OCI-LY7 (cell line): Measurements from ENCODE around the gene WDFY2. TPM values are rescaled to one million over a fixed set of nuclear protein-coding genes. Genes with fewer than 3 reads are reported as not detected.

ENCODE experiments used
- BruUV-seq: library from RNA; stranded (reverse); fragments of 400-500 nt; replicated peaks from 2 replicates; lab custom pipeline; 2021; lab: Mats Ljungman, UMichigan
- CTCF ChIA-PET: fragments of 300-600 bp; sonication (Branson Sonifier 250); formaldehyde crosslinking; loops from one replicate; lab custom pipeline; 2022; ENCODE audit warnings: antibody characterized with exemption; ENCODE audit not compliant: unreplicated experiment; lab: Charles Lee
- POLR2A ChIA-PET: fragments of 300-600 bp; sonication (Branson Sonifier 250); formaldehyde crosslinking; loops from one replicate; lab custom pipeline; 2022; ENCODE audit warnings: antibody characterized with exemption; lab: Charles Lee
- DNase-seq: peaks from one replicate; pipeline ENCODE4 v3.0.0-alpha.2; 2015; ENCODE audit warnings: low spot score
- H2AFZ ChIP-seq: fragments of 200-600 bp; sonication (generic), shearing (Covaris generic); 2 replicates; pipeline ENCODE4 v1.6.1; 2014; ENCODE audit warnings: mild to moderate bottlenecking, antibody characterized with exemption, low read length, moderate library complexity
- H3K27ac ChIP-seq: fragments of 200-600 bp; sonication (generic); 2 replicates; pipeline ENCODE4 v1.5.1; 2014; ENCODE audit warnings: mixed run types, low read depth, mild to moderate bottlenecking, moderate library complexity, low read length, inconsistent platforms; ENCODE audit not compliant: poor library complexity, severe bottlenecking
- H3K36me3 ChIP-seq: fragments of 200-600 bp; sonication (generic); 2 replicates; pipeline ENCODE4 v1.6.1; 2014; ENCODE audit warnings: mild to moderate bottlenecking, antibody characterized with exemption, low read length, moderate library complexity, mixed read lengths; ENCODE audit not compliant: insufficient read depth
- H3K4me1 ChIP-seq: fragments of 200-600 bp; sonication (generic); 2 replicates; pipeline ENCODE4 v1.5.1; 2014; ENCODE audit warnings: mild to moderate bottlenecking, low read length; ENCODE audit not compliant: insufficient read depth, poor library complexity, severe bottlenecking
- H3K4me2 ChIP-seq: fragments of 200-600 bp; sonication (generic); 2 replicates; pipeline ENCODE4 v1.6.1; 2014; ENCODE audit warnings: mild to moderate bottlenecking, low read length
- H3K4me3 ChIP-seq: fragments of 200-600 bp; sonication (generic); 2 replicates; pipeline ENCODE4 v1.5.1; 2014; ENCODE audit warnings: mild to moderate bottlenecking, low read depth, low read length; ENCODE audit not compliant: poor library complexity, severe bottlenecking
- H3K79me2 ChIP-seq: fragments of 200-600 bp; sonication (generic); 2 replicates; pipeline ENCODE4 v1.6.1; 2016; ENCODE audit warnings: low read depth, mild to moderate bottlenecking, low read length, moderate library complexity, mixed read lengths; ENCODE audit not compliant: insufficient read depth
- H3K9me2 ChIP-seq: fragments of 200-600 bp; sonication (generic); 2 replicates; pipeline ENCODE4 v1.6.1; 2016; ENCODE audit warnings: mild to moderate bottlenecking, low read length, mixed read lengths; ENCODE audit not compliant: insufficient read depth
- H3K9me3 ChIP-seq: fragments of 200-600 bp; sonication (generic); 2 replicates; pipeline ENCODE4 v1.6.1; 2014; ENCODE audit warnings: mild to moderate bottlenecking, mixed run types, low read length, mixed read lengths
- H4K20me1 ChIP-seq: fragments of 200-600 bp; sonication (generic); 2 replicates; pipeline ENCODE4 v1.6.1; 2014; ENCODE audit warnings: mild to moderate bottlenecking, antibody characterized with exemption, low read length, moderate library complexity, mixed read lengths; ENCODE audit not compliant: insufficient read depth
- CTCF ChIP-seq: fragments of 200-600 bp; sonication (generic); conservative IDR thresholded peaks from 2 replicates; pipeline ENCODE4 v1.5.1; 2014; ENCODE audit warnings: mild to moderate bottlenecking, antibody characterized with exemption, low read length, moderate library complexity, mixed read lengths
- EZH2phosphoT487 ChIP-seq: fragments of 200-600 bp; sonication (generic); IDR thresholded peaks from 2 replicates; pipeline ENCODE4 v1.6.1; 2018; ENCODE audit warnings: low read depth, borderline replicate concordance, mild to moderate bottlenecking, mixed run types, antibody characterized with exemption, low read length, moderate library complexity, mixed read lengths
- intact Hi-C: fragments of 100-400 bp; cut with micrococcal nuclease; formaldehyde crosslinking; loops from one replicate; pipeline ENCODE4 v1.10.0; 2022; ENCODE audit not compliant: unreplicated experiment
- total RNA-seq, 2 experiments: library from RNA; depleted of rRNA in 1 of 2; stranded (reverse); fragments of >200 nt in 1 of 2; shearing (Covaris generic) in 1 of 2; gene quantifications; 2 replicates each; pipeline ENCODE4 v1.2.3, GENCODE V29; 2014 to 2022

The WDFY2 gene
- total RNA-seq, 2 experiments from 2014 or later, result 6.4 to 18.1 TPM

- Histone ChIP-seq H3K9me2 (no peaks in the 10 kb centered on the region), H4K20me1 (no peaks in the 10 kb centered on the region), H3K36me3 (no peaks in the 10 kb centered on the region), H3K79me2 (no peaks in the 10 kb centered on the region), H3K4me2 (no peak overlapping the region), H2AFZ (no peak overlapping the region), H3K4me1 (no peaks in the 10 kb centered on the region), H3K9me3 (no peaks in the 10 kb centered on the region), H3K4me3 (no peak overlapping the region), H3K27ac (no peak overlapping the region)
- intact Hi-C loops, result no loop called here
- no TSS peak for BruUV-seq
- no peak for DNase-seq
- ChIA-PET POLR2A (interaction anchor here (0.9 to 1.7 kb wide), 7 partner anchors 8 to 283 kb away, joined by 3 to 7 read pairs (median 4); no protein-coding TSS in a partner anchor), CTCF (interaction anchor here (1.1 kb wide), 1 partner anchor 22 kb away, joined by 3 read pairs; no protein-coding TSS in a partner anchor)
- TF ChIP-seq CTCF, result no peak
- TF ChIP-seq EZH2phosphoT487, result no peak
These were observed 112.9 kb downstream of the WDFY2 start for GRCh38 chr13:51697181-51697580.

- BruUV-seq, result no TSS peak
- CTCF ChIA-PET, result no interaction called here
These were observed 113.6 kb downstream of the WDFY2 start for GRCh38 chr13:51697855-51698254.

More at GRCh38 chr13:51697855-51698254, 113.6 kb downstream of the WDFY2 start:
- DNase-seq, result no peak
- H3K9me3 ChIP-seq, result no peaks in the 10 kb centered on the region
- H3K36me3 ChIP-seq, result no peaks in the 10 kb centered on the region
- intact Hi-C loops, result no loop called here
- H3K27ac ChIP-seq, result no peak overlapping the region
- no peak overlapping the region for H3K4me2 ChIP-seq
- H3K4me3 ChIP-seq, result no peak overlapping the region
- no peaks in the 10 kb centered on the region for H4K20me1 ChIP-seq
- no peak for TF ChIP-seq CTCF
- no peak for TF ChIP-seq EZH2phosphoT487
- no peaks in the 10 kb centered on the region for H3K4me1 ChIP-seq
- POLR2A ChIA-PET, result interaction anchor here (0.5 to 1.7 kb wide), 8 partner anchors 9 to 284 kb away, joined by 3 to 7 read pairs (median 4); no protein-coding TSS in a partner anchor
- H3K79me2 ChIP-seq, result no peaks in the 10 kb centered on the region
- no peak overlapping the region for H2AFZ ChIP-seq
- H3K9me2 ChIP-seq, result no peaks in the 10 kb centered on the region
